Inferior parietal cortex (tissue), 1 donor: ENCODE data around the gene RAB3IL1.
"Not testable (repeated sequence)": the region's sequence is repeated elsewhere in the genome, so short reads cannot be mapped to it uniquely, and the experiment has no call there.

Experiments used
- DNase-seq: peaks from one replicate; pipeline ENCODE4 v3.0.0-alpha.2; 2016; ENCODE audit errors: extremely low spot score

Gene RAB3IL1

DNA sequence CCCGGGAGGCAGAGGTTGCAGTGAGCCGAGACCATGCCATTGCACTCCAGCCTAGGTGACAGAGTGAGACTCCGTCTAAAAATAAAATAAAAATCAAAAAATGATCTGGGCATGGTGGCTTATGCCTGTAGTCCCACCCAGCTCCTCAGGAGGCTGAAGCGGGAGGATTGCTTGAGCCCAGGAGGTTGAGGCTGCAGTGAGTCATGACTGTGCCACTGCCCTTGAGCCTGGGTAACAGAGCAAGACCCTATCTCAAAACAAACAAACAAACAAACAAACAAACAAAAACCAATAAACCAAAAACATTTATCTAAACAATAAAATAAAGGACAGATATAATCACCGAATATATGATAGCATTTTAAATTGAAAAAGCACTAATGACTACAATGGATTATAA is 36.3 kb upstream of the RAB3IL1 start:
- DNase-seq: not testable (repeated sequence)

DNA sequence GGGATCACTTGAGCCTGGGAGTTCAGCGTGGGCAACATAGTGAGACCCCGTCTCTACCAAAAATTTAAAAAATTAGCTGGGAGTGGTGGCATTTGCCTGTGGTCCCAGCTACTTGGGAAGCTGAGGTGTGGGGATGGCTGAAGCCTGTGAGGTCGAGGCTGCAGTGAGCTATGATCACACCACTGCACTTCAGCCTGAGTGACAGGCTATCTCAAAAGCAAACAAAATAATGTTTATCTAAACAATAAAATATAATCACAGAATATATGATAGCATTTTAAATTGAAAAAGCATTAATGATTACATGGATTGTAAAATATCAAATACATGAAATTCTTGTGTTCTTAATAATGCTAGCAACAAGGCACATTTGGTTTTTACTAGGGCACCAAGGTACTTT is 35.5 kb upstream of the RAB3IL1 start:
- DNase-seq: no peak

DNA sequence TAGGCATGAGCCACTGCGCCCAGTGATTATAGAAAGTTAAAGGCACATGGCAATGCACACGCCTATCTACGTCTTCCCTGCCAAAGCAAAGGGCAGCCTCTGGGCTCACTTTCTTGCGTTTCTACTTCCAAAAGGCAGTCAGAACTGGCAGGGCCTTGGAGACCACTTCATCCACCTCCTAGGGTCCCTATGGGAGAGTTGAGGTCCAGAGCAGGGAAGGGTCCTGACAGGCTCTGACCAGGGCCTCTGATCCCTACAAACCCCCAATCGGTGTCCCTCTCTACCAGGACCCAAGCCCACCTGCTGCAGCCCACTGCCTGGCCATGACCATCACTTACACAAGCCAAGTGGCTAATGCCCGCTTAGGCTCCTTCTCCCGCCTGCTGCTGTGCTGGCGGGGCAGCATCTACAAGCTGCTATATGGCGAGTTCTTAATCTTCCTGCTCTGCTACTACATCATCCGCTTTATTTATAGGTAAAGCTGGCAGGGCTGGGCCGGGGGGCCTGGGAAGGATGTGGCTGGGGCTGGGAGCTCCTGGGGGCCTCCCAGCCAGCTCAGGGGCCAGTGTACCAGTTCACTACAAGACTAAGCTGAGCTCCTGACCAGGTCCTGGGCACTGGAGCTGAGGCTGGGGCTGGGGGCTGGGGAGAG is 34.2 kb upstream of the RAB3IL1 start:
- peak; percentile 3 for DNase-seq

DNA sequence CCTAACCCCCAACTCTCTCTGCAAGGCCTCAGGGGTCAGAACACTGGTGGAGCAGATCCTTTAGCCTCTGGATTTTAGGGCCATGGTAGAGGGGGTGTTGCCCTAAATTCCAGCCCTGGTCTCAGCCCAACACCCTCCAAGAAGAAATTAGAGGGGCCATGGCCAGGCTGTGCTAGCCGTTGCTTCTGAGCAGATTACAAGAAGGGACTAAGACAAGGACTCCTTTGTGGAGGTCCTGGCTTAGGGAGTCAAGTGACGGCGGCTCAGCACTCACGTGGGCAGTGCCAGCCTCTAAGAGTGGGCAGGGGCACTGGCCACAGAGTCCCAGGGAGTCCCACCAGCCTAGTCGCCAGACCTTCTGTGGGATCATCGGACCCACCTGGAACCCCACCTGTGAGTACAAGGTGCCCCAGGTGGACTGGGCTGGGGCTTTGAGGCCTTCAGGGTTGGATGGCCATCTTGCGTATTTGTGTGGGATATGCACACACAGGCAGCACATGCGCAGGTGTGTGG is 32.7 kb upstream of the RAB3IL1 start, which contains the start of gene BEST1:
BEST1 (plus strand) TSS at position 317 of the 513 bp plus-strand sequence. CDS start 1,456 bp downstream, outside the sequence.
- peak; percentile 69 for DNase-seq

DNA sequence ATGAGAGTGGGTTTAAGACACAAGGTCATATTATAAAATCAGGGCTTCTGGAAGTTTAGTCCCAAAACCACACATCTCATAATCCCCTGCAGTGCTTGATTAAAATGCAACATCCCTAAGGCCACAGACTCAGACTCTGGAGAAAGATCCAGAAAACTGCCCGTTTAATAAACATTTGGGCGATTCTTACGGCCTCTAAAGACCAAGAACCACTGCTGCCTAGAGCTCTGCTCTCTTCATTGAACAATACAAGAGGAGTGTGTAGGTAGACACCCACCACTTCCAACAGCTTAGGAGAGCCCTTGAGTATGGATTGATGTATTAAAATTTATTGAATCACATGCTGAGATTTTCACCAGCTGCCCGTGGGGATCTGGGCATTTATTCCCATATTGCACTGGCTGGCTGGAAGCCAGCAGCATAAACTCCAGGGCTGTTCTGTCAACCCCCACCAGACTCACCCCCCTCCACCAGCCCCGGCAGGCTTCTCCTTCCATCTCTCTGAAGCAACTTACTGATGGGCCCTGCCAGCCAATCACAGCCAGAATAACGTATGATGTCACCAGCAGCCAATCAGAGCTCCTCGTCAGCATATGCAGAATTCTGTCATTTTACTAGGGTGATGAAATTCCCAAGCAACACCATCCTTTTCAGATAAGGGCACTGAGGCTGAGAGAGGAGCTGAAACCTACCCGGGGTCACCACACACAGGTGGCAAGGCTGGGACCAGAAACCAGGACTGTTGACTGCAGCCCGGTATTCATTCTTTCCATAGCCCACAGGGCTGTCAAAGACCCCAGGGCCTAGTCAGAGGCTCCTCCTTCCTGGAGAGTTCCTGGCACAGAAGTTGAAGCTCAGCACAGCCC is 32.0 kb upstream of the RAB3IL1 start:
- DNase-seq: peak; percentile 96

DNA sequence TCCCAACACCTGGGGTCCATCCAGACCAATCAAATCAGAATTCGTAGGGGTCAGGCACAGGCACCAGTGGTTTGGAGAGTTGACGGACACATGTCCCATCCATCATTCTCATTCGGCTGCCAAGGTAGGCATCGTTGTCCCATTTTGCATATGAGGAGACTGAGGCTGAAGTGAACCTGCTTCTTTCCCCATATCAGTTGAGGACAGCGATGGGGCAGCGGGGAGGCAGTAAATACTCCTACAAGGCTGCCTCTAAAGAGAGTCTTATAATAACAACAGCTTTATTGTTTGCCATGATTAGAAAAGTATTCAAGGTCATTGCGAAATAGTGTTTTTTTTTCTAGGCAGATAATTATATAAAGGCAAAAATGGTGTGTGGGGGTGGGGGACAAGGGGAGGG is 31.1 kb upstream of the RAB3IL1 start:
- DNase-seq: no peak

DNA sequence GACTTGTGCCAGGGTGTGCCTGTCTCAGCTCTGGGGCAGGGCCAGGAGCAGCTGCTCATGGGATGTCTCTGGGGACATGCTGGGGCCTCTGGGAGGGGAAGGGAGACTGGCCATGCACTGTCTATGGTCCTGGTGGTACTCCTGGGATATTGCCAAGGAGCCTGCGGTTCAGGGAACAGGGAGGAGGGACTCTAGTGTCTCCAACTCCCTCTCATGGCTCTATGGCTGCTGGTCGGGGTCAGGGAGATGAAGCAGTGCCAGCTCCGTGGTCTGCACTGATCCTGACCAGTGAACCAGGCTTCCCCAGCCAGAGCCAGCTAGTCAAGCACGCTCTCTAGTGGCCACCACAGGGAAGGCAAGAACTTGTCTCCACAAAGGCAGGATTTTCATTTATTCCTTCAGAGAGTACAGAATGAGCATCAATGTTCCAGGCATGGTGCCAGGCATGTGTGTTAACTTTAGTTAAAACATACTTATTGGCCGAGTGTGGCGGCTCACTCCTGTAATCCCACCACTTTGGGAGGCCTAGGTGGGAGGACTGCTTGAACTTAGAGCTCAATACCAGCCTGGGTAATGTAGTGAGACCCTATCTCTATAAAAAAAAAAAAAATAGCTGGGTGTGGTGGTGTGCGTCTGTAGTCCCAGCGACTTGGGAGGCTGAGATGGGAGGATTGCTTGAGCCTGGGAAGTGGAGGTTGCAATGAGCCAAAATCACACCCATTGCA is 30.3 kb upstream of the RAB3IL1 start:
- peak; percentile 93 for DNase-seq

DNA sequence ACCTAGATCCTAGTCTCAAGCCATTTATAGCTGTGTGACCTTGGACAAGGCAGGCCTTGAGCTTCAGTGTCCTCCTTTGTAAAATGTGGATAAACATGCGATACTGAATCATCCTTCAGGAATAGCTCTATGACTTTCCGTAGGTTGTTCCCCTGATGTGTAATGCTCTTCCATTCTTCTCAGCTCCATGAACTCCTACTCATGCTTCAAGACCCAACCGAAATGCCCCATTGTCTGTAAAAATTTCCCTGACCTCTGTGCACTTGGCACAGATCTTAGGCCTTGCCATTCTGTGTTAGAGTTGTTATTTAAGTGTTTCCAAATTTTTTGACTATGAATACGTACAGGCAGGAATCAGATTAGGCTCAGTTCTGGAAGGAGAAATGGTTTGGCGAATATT is 29.5 kb upstream of the RAB3IL1 start:
- DNase-seq: no peak

DNA sequence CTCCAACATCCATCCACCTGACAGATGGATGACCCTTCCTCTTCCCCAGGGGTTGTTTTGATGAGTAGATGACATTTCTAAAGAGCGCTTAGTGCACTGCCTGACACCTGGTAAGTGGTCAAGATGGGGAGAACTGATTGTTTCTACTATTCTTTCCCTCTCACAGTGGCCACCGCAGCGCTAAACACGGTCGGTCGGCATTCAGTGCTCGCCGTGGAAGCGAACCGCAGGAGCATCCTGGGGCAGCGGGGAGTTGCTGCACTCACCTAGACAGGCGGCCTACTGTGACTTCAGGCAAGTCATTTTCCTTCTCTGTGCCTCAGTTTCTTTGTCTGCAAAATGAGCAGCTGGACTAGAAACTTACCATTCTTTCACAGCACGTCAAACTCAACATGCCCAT is 27.8 kb upstream of the RAB3IL1 start:
- DNase-seq: no peak

DNA sequence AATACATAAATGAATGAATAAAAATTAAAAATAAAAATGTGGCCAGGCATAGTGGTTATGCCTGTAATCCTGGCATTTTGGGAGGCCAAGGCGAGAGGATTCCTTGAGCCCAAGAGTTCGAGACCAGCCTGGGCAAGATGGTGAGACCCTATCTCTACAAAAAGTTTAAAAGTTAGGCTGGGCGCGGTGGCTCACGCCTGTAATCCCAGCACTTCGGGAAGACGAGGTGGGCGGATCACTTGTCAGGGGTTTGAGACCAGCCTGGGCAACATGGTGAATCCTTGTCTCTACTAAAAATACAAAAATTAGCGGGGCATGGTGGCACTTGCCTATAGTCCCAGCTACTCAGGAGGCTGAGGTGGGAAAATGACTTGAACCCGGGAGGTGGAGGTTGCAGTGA is 23.1 kb upstream of the RAB3IL1 start:
- DNase-seq: no peak

DNA sequence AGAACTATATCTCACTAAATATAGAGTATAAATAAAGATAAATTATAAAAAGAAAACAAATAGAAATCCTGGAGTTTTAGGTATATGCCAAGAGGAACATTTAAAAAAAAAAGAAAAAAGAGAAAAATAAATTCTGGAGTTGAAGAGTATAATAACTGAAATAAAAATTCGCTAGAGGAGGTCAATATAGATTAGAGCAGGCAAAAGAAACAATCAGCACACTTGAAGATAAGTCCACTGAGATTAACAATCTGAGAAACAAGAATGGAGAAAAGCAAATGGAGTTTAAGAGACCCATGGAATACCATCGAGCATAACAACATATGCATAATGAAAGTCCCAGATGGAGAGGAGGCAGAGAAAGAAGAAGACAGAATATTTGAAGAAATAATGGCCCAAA is 18.5 kb upstream of the RAB3IL1 start:
- DNase-seq: no peak

DNA sequence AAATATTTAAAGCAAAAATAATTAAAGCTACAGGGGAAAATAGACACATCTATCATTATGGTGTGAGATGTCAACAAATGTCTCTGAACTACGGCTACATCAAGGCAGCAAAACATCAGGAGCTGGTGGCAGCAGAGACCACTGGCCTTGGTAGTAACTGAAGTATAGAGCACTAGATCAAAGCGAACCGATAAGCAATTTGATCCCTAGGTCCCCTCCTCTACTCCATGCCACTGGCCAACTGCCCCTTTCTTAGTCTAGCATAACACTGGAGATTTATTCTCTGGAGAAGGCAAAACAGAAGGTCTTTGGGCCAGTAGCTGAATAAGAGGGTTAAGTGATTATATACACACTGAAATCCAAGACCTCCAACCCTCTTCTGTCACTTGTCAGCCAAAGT is 13.6 kb upstream of the RAB3IL1 start:
- no peak for DNase-seq

DNA sequence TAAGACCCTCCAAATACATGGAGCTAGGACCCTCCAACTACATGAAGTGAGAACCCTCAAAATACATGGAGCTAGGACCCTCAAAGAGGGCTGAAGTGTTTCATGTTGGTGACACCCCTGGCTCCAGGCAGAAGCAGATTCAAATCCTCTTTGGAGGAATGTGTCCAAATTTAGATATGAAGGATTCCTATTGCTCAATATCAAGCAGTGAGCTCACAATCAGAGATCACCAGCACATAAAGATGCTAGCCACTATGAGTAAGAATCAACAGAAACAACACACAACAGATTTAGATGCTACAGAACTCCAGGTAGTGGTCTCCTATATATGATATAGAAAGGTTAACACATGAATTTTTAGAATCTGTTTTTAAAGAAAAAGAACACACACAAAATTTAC is 11.2 kb upstream of the RAB3IL1 start:
- no peak for DNase-seq

DNA sequence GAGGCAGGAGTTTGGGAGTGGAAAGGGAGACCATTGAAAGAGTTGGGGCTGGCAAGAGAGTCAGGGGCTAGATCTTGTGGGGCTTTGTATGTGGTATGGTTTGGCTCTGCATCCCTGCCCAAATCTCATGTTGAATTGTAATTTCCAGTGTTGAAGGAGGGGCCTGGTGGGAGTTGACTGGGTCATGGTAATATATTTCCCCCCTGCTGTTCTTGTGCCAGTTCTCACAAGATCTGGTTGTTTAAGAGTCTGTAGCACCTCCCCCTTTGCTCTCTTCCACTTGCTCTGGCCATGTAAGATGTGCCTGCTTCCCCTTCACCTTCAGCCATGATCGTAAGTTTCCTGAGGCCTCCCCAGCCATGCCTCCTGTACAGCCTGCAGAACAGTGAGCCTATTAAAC is 10.1 kb upstream of the RAB3IL1 start:
- DNase-seq: no peak

DNA sequence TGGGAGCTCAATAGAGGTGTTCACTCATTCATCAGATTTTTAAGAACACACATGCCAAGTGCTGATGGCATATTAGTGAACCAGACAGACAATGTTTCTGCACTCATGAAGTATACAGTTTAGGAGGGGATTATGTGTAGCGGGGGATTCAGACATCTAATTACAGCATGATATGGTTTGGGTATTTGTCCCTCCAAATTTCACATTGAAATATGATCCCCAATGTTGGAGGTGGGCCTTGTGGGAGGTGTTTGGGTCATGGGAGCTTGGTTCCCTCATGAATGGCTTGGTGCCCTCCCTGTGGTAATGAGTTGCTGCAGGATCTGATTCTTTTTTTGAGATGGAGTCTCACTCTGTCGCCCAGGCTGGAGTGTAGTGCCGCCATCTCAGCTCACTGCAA is 8.9 kb upstream of the RAB3IL1 start:
- no peak for DNase-seq

DNA sequence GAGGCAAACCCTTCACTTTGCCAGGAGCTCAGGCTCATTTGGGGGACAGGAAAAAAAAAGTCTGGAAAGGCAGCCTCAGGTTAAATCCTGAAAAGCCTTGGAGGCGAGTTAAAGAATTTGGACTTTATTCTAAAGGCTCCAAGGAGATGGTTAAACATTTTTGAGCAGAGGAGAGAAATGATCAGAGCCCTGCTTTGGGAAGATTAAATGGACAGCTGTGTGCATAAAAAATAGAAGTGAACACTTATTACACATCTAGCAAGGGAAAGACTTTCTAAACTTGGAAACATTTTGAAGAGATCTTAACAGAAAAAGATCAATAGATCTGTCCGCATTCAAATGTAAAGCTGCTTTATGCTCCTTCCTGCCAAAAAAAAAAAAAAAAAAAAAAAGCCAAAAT is 8.4 kb upstream of the RAB3IL1 start:
- no peak for DNase-seq

DNA sequence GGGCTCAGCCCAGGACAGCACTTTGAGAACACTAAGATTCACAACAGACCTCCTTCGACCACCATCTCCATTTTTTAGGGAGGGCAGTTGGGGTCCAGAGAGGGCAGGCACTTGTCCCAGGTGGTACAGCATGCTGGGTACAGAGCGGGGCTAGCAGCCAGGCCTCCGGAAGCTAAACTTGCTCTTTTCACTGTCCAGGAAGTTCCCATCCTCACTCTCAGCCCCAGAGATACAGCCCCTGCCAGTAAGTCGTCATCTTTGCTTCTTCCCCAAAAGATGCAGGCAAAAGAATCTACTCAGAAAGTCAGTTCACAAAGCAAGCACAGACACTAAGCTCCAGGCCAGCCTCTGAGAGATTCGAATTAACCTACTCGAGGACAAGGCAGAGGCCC is 6.7 kb upstream of the RAB3IL1 start:
- no peak for DNase-seq

DNA sequence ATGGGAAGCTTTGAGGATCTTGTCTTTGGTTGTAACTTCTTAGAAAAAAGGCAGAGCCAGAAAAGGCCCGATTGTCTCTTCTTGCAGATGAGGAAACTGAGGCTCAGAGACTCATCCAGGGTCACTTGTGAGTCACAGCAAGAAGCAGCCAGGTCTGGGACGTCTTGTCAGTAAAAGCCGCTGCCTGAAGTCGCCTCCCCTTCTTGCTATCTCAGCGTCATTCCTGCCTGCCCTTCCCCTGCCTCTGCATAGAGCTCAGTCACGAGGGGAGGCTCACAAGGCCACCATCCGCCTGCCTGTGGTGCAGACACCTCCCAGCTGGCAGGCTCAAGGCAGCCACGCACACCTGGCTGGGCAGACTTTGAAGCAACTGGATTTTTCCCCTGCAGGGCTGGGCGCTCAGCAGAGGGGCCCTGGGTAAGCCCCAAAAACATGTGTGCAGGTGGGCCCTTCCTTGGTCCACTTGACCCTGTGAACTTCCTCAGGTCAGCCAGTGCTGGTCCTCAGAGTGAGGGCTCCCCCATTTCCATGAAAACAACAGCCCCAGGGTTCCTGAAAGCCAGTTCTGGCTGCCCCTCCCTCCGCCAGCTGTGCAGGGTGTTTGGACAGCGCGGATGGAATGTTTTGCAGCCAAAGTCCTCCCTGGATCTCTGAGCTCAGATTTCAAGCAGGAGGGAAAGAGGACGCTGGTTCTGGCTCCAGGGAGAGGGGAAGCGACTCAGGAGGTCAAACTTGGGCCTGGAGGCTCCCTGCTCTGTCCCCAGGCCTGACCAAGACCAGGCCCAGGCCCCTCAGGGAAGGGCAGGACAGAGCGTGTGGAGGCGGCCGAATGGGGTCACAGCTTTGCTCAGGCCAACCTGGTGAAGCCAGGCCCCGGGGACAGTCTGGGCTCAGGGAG is 6.0 kb upstream of the RAB3IL1 start:
- no peak for DNase-seq

DNA sequence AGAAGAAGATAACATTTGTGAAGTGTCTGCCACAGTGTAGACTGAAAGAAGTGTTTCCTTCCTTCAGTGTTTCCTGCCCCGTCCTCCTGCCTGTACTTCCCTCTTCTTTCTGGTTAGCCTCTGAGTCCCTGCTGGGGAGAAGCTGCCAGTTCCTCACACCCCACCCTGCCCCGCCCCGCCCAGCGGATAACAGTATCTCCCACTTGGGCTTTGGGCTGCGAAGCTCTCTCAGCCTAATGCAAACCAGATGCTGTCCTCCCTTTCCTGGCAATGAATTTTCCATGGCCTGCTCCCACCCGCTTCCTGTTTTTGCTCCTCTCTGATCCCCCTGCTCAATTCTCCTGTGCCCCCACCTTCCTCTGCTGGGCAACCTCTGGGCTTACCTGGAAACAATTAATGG is 5.2 kb upstream of the RAB3IL1 start:
- DNase-seq: no peak

DNA sequence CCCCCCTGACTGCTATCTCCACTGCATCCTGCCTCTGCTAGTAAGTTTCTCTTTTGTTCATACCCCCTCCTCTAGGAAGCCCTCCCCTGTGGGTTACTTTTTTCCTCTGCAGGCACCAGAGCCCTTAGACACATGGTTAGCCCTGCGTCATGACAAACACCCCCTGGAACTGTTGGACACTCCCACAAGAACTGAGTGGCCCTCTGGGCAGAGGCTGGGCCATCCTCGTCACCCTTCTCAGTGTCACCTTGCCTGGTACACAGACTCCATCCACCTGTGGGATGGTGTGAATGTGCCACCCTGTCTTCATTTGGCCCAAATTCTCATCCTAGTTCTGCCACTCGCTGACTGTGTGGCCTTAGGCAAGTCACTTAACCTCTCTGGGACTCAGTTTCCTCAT is 4.1 kb upstream of the RAB3IL1 start:
- DNase-seq: no peak
